Skeletal muscle tissue (tissue), 4 donors: ENCODE measurements around the gene DNAJB2. TPM values are rescaled to one million over a fixed set of nuclear protein-coding genes. Genes with fewer than 3 reads are reported as not detected.
"Not testable (repeated sequence)": the region's sequence is repeated elsewhere in the genome, so short reads cannot be mapped to it uniquely, and the experiment has no call there.

Experiments used
- H3K27ac ChIP-seq: one replicate; pipeline ENCODE4 v1.7.0; 2013; ENCODE audit warnings: mild to moderate bottlenecking, low read depth, low read length, inconsistent platforms
- H3K27me3 ChIP-seq, 3 donors: one replicate each; pipeline ENCODE4 v1.7.0; 2013; ENCODE audit warnings: low read length in 3 of 3; ENCODE audit not compliant: control insufficient read depth in 3 of 3, insufficient read depth in 3 of 3
- H3K36me3 ChIP-seq, 3 donors: one replicate each; pipeline ENCODE4 v1.7.0; 2013; ENCODE audit warnings: low read length in 3 of 3; ENCODE audit not compliant: control insufficient read depth in 3 of 3, insufficient read depth in 3 of 3
- H3K4me1 ChIP-seq, 3 donors: one replicate each; pipeline ENCODE4 v1.7.0; 2013; ENCODE audit warnings: low read length in 3 of 3, mild to moderate bottlenecking in 3 of 3; ENCODE audit not compliant: control insufficient read depth in 3 of 3, insufficient read depth in 3 of 3
- H3K4me3 ChIP-seq, 3 donors: one replicate each; pipeline ENCODE4 v1.7.0; 2013; ENCODE audit warnings: low read length in 3 of 3
- H3K9ac ChIP-seq, 3 donors: one replicate each; pipeline ENCODE4 v1.7.0; 2013; ENCODE audit warnings: low read length in 3 of 3, mild to moderate bottlenecking in 3 of 3, moderate library complexity in 2 of 3, low read depth in 1 of 3
- H3K9me3 ChIP-seq, 3 donors: one replicate each; pipeline ENCODE4 v1.7.0; 2013; ENCODE audit warnings: low read length in 3 of 3; ENCODE audit not compliant: control insufficient read depth in 3 of 3
- total RNA-seq: library from RNA; depleted of rRNA; stranded (reverse); fragments of >200 nt; gene quantifications from one replicate; pipeline ENCODE4 v1.2.3, GENCODE V29; 2014
- donor health status: Osteomylitis.

DNAJB2 gene
- total RNA-seq, 1 donor from 2014 or later = 49.6 TPM

DNA sequence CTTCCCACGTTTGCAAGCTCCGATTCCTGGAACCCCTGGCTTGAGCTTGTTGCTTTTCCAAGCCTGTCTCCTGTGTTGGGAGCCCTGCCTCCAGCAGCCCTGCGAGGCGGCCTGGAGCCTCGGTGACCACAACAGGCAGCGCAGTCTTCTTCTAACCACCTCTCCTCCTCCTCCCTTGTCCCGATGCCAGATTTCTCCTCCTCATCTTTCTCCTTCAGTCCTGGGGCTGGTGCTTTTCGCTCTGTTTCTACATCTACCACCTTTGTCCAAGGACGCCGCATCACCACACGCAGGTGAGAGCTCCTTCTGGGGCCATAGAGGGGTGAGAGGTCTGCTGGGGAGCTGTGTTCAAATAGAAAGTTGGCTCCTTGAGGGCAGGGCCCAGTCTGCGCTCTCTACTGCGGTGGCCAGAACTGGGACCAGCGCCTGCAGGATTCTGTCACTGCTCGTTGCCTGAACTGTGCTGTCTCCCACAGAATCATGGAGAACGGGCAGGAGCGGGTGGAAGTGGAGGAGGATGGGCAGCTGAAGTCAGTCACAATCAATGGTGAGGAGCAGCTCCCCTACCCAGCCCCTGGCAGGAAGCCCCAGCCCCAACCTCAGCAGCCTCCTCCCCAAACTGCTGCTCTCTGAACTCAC is 3.9 kb downstream of the DNAJB2 start:
- no peaks in the 10 kb centered on the region for H3K27me3 ChIP-seq
- peaks cover 25 to 48% (median 28%) of the 10 kb centered on the region in 3 donors for H3K4me1 ChIP-seq
- no peaks in the 10 kb centered on the region for H3K9me3 ChIP-seq

DNA sequence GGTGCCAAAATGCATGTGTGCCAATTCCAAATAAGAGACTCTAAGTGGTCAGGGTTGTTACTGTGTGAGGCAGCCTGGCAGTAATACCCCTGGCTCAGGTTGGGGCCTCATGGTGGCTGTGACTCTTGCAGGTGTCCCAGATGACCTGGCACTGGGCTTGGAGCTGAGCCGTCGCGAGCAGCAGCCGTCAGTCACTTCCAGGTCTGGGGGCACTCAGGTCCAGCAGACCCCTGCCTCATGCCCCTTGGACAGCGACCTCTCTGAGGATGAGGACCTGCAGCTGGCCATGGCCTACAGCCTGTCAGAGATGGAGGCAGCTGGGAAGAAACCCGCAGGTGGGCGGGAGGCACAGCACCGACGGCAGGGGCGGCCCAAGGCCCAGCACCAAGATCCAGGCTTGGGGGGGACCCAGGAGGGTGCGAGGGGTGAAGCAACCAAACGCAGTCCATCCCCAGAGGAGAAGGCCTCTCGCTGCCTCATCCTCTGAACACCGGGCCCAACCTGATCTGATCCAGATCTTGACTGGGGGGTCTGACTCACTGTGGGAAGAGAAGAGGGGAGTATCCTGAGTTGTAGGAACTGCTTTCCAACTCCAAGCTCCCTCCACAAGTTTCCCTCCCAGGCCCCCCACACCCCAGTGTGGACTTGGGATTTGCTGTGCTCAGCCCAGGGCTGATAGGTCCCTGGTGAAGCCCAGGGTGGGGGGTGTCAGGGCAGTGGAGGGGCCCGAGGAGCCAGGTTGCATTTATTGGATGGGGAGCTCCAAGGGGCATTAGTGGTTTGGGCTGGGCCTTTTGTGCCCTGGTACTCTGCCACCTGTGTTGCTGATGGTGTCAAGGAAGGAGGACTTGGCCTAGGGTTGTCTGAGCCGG is 5.6 kb downstream of the DNAJB2 start:
- H3K4me1 ChIP-seq = peaks cover 14 to 37% (median 18%) of the 10 kb centered on the region in 3 donors
- no peak overlapping the region for H3K27ac ChIP-seq
- H3K27me3 ChIP-seq = no peaks in the 10 kb centered on the region
- H3K4me3 ChIP-seq = no peak overlapping the region
- peaks cover 52 to 59% (median 58%) of the 10 kb centered on the region in 3 donors for H3K36me3 ChIP-seq
- no peak overlapping the region for H3K9ac ChIP-seq
- H3K9me3 ChIP-seq = no peaks in the 10 kb centered on the region

More for the DNA sequence above, 3.9 kb downstream of the DNAJB2 start:
- Histone ChIP-seq H3K9ac (no peak overlapping the region), H3K27ac (no peak overlapping the region), H3K36me3 (peaks cover 54 to 59% (median 58%) of the 10 kb centered on the region in 3 donors), H3K4me3 (no peak overlapping the region)

DNA sequence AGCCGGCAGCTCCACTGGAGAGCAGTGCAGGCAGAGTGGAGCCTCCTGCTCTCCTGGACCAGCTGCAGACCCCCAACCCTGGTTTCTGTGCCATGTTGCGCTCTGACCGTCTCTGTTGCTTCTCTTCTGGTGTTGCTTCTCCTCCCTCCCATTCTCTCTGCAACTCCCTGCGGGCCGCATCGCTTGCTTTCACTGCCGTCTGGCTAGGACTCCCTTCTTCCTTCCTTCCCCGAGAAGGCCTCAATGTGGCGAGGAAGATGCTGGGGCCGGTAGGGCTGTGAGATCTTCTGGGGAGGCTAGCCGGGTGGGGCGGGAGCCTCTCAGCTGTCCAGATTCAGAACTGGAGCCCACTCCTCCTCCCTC is 6.2 kb downstream of the DNAJB2 start:
- Histone ChIP-seq H3K27ac (no peak overlapping the region), H3K9me3 (no peaks in the 10 kb centered on the region), H3K27me3 (no peaks in the 10 kb centered on the region), H3K9ac (no peak overlapping the region), H3K4me1 (peaks cover 8 to 30% (median 14%) of the 10 kb centered on the region in 3 donors), H3K36me3 (peaks cover 50 to 58% (median 57%) of the 10 kb centered on the region in 3 donors), H3K4me3 (no peak overlapping the region)

DNA sequence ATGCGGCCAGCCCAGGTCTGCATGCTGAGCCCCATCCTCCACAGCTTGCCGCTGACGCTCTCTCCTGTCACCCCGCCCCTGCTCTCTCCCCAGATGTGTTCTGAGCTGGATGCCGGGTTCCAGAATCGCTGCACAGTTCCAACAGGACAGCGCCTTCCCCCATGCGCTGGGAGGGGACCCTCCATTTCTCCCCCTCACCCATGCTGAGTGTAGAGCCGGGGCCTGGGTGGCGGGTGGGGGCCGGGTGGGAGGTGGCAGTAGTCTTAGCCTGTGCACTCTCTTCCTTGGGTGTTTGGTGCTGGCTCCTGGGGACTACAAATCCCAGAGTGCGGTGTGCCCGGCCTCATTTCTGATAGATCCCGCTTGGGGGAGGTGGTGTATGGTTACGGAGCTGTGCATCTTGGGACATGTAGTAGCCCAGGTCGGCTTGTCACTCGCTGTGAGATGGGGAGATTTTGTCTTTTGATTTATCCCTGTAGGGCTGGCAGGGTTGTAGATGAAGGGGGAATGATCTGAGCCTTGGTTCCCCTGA is 6.8 kb downstream of the DNAJB2 start:
- peak overlapping the region; percentile 51 for H3K27ac ChIP-seq
- H3K27me3 ChIP-seq = no peaks in the 10 kb centered on the region
- H3K4me1 ChIP-seq = peaks cover 3 to 24% (median 10%) of the 10 kb centered on the region in 3 donors
- H3K9me3 ChIP-seq = no peaks in the 10 kb centered on the region
- H3K9ac ChIP-seq = no peak overlapping the region
- H3K36me3 ChIP-seq = peaks cover 44 to 52% (median 51%) of the 10 kb centered on the region in 3 donors
- H3K4me3 ChIP-seq = no peak overlapping the region

DNA sequence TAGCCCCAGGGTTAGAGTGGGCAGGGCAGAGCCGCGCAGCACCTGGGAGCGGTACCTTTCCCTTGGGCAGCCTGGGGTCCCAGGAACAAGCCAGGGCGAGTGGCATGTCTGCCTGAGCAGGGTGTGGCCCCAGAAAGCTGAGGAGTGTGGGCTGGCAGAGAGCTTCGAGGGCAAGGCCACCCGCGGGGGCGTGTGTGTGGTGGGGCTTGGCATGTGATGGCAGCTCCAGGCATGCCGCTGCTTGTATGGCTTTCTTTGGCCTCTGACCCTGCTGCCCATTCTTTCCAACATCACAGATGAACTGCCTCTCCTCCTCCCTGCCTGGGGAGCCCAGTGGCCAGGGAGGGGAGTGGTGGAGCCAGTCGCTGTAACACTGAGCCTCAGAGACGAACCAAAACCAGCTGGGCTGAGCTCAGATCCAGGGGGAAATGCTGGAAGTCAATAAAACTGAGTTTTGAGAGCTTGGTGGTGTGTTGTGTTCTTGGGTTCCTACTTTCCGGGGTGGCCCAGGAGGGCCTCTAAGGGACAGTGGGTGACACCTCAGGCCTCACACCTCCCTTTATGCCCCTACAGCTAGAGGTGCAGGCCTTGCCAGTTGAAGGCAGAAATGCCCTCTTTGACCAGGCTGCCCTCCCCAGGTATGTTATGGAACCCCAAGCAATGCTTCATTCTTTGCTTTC is 7.4 kb downstream of the DNAJB2 start:
- Histone ChIP-seq H3K9ac (peak overlapping the region in 1 of 3 donors; percentile 16), H3K4me3 (no peak overlapping the region), H3K27ac (peak overlapping the region; percentile 51), H3K4me1 (peaks cover 2 to 18% (median 10%) of the 10 kb centered on the region in 3 donors), H3K27me3 (no peaks in the 10 kb centered on the region), H3K9me3 (no peaks in the 10 kb centered on the region), H3K36me3 (peaks cover 38 to 45% (median 45%) of the 10 kb centered on the region in 3 donors)

DNA sequence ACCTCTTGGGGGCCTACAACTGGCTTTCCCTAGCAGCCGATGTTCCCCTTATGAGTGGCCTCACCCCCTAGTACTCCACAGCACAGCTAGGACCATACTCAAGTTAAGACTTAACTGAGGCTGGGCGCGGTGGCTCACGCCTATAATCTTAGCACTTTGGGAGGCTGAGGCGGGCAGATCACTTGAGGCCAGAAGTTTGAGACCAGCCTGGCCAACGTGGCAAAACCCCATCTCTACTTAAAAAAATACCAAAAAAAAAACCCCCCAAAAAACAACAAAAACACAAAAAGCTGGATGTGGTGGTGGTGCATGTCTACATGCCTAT is 7.9 kb downstream of the DNAJB2 start:
- not testable (repeated sequence) for H3K27ac ChIP-seq

DNA sequence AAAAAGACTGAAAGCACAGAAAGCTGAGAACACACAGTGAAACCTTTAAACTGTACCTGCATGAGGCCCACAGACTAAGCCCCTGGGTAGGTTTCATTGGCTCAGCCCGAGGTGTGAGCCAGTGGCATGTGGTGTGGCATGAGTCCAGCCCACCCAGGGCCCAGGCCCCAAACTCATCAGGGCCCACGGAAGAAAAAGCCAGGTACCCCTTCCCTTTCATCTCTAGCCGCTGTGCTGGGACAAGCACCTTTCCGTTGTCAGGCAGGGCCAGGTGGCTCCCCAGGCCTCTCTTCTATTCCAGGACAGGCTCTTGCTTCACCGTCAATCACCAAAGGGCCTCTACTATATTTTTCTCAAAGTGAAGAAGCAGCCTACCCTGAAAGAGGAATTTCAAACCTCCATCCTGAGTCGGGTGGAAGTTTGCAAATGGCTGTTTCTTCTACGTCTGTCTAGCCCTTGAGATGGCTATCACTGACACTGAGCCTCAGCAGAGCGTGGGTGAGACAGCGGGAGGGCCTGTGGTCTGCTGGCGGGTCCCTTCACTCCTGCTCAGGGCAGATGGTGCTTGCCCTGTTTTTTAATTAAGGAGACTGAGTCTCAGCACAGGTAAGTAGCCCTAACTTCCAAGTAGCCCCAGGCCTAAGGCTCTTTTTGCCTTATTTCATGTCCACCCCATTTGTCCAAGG is 8.6 kb downstream of the DNAJB2 start:
- H3K27me3 ChIP-seq = no peaks in the 10 kb centered on the region
- no peak overlapping the region for H3K9ac ChIP-seq
- peaks cover 31 to 35% (median 34%) of the 10 kb centered on the region in 3 donors for H3K36me3 ChIP-seq
- peaks cover 2 to 16% (median 10%) of the 10 kb centered on the region in 3 donors for H3K4me1 ChIP-seq
- H3K4me3 ChIP-seq = no peak overlapping the region
- H3K27ac ChIP-seq = no peak overlapping the region
- H3K9me3 ChIP-seq = no peaks in the 10 kb centered on the region

More for the DNA sequence above, 7.9 kb downstream of the DNAJB2 start:
- H3K4me3 ChIP-seq, H3K9me3 ChIP-seq, H3K9ac ChIP-seq, H3K27me3 ChIP-seq: not testable (repeated sequence)
- Histone ChIP-seq H3K4me1 (peaks cover 2 to 16% (median 10%) of the 10 kb centered on the region in 3 donors), H3K36me3 (peaks cover 33 to 41% (median 40%) of the 10 kb centered on the region in 3 donors)

DNA sequence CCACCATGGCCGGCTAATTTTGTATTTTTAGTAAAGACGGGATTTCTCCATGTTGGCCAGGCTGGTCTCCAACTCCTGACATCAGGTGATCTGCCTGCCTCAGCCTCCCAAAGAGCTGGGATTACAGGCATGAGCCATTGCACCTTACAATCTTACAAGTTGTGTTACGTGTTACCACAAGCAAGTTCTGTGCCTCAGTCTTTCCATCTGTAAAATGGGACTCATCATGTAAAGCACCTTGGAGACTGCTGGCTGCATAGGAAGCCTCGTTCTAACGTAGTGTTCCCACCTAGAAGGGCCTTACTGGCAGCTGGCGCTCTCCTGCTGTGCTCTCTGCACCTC is 10.0 kb downstream of the DNAJB2 start:
- no peak overlapping the region for H3K27ac ChIP-seq
- peaks cover 17 to 21% (median 21%) of the 10 kb centered on the region in 3 donors for H3K36me3 ChIP-seq
- H3K4me3 ChIP-seq = no peak overlapping the region
- H3K27me3 ChIP-seq = no peaks in the 10 kb centered on the region
- no peak overlapping the region for H3K9ac ChIP-seq
- peaks cover 5 to 20% (median 11%) of the 10 kb centered on the region in 3 donors for H3K4me1 ChIP-seq
- H3K9me3 ChIP-seq = no peaks in the 10 kb centered on the region

DNA sequence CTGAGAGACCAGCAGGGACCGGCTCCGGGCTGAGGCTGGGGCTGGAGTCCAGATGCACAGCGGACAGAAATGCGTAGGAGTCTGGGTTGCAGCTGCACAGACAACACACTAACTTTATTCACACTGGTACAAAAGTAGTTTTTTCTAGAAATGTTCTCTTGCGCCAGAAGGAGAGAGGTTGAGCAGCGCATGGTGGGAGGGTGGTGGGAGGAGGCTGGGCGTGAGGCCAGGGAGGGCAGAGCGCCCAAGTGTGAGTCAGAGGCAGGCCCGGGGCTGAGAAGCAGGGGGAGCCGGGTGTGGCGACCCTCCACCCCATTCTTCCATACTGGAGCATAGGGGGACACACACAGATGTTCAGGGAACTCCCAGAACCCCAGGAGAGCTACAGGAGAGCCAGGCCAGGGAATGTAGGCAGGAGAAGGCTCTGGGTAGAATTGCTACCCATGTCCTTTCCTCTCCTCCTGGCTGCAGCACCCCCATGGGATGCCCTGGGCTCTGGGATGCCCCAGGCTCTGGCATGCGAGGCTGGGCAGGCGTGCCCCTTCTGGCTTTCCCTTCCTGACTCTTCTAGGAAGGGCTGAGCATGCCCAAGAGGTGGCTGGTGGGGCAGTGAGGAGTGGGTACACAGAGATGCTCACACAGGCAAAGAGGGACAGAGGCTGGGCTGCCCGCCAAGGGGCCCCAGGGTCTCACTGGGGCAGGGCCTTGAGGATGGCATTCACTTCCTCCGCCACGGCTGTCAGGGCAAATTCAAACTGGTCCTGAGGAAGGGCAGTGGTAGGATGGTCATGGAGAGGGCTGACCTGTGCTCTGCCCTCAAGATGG is 10.6 kb downstream of the DNAJB2 start:
- Histone ChIP-seq H3K27ac (no peak overlapping the region), H3K27me3 (no peaks in the 10 kb centered on the region), H3K4me3 (no peak overlapping the region), H3K36me3 (peaks cover 11 to 16% (median 15%) of the 10 kb centered on the region in 3 donors), H3K9ac (no peak overlapping the region), H3K9me3 (no peaks in the 10 kb centered on the region), H3K4me1 (peaks cover 8 to 25% (median 15%) of the 10 kb centered on the region in 3 donors)
